Islet of Langerhans (tissue), 1 donor: ENCODE results near the gene IL3.

Experiments used
- FAIRE-seq: peaks from one replicate; lab custom pipeline; 2011; peaks lifted over from hg19 to GRCh38; lab: Jason Lieb, UNC

The IL3 gene

DNA sequence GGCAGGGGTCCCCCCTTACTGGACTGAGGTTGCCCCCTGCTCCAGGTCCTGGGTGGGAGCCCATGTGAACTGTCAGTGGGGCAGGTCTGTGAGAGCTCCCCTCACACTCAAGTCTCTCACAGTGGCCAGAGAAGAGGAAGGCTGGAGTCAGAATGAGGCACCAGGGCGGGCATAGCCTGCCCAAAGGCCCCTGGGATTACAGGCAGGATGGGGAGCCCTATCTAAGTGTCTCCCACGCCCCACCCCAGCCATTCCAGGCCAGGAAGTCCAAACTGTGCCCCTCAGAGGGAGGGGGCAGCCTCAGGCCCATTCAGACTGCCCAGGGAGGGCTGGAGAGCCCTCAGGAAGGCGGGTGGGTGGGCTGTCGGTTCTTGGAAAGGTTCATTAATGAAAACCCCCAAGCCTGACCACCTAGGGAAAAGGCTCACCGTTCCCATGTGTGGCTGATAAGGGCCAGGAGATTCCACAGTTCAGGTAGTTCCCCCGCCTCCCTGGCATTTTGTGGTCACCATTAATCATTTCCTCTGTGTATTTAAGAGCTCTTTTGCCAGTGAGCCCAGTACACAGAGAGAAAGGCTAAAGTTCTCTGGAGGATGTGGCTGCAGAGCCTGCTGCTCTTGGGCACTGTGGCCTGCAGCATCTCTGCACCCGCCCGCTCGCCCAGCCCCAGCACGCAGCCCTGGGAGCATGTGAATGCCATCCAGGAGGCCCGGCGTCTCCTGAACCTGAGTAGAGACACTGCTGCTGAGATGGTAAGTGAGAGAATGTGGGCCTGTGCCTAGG lies 13.0 kb downstream of the IL3 start, which contains the start of gene CSF2:
TSS of gene CSF2 (plus strand) at position 559 of the 783 bp plus-strand sequence. CDS start at position 594, 35 bp downstream.
- FAIRE-seq, result no peak

DNA sequence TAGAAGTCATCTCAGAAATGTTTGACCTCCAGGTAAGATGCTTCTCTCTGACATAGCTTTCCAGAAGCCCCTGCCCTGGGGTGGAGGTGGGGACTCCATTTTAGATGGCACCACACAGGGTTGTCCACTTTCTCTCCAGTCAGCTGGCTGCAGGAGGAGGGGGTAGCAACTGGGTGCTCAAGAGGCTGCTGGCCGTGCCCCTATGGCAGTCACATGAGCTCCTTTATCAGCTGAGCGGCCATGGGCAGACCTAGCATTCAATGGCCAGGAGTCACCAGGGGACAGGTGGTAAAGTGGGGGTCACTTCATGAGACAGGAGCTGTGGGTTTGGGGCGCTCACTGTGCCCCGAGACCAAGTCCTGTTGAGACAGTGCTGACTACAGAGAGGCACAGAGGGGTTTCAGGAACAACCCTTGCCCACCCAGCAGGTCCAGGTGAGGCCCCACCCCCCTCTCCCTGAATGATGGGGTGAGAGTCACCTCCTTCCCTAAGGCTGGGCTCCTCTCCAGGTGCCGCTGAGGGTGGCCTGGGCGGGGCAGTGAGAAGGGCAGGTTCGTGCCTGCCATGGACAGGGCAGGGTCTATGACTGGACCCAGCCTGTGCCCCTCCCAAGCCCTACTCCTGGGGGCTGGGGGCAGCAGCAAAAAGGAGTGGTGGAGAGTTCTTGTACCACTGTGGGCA lies 13.8 kb downstream of the IL3 start:
- no peak for FAIRE-seq

DNA sequence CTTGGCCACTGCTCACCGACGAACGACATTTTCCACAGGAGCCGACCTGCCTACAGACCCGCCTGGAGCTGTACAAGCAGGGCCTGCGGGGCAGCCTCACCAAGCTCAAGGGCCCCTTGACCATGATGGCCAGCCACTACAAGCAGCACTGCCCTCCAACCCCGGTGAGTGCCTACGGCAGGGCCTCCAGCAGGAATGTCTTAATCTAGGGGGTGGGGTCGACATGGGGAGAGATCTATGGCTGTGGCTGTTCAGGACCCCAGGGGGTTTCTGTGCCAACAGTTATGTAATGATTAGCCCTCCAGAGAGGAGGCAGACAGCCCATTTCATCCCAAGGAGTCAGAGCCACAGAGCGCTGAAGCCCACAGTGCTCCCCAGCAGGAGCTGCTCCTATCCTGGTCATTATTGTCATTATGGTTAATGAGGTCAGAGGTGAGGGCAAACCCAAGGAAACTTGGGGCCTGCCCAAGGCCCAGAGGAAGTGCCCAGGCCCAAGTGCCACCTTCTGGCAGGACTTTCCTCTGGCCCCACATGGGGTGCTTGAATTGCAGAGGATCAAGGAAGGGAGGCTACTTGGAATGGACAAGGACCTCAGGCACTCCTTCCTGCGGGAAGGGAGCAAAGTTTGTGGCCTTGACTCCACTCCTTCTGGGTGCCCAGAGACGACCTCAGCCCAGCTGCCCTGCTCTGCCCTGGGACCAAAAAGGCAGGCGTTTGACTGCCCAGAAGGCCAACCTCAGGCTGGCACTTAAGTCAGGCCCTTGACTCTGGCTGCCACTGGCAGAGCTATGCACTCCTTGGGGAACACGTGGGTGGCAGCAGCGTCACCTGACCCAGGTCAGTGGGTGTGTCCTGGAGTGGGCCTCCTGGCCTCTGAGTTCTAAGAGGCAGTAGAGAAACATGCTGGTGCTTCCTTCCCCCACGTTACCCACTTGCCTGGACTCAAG lies 14.6 kb downstream of the IL3 start:
- no peak for FAIRE-seq

- FAIRE-seq, result no peak
Observed at GRCh38 chr5:132075719-132076077, 15.2 kb downstream of the IL3 start.

DNA sequence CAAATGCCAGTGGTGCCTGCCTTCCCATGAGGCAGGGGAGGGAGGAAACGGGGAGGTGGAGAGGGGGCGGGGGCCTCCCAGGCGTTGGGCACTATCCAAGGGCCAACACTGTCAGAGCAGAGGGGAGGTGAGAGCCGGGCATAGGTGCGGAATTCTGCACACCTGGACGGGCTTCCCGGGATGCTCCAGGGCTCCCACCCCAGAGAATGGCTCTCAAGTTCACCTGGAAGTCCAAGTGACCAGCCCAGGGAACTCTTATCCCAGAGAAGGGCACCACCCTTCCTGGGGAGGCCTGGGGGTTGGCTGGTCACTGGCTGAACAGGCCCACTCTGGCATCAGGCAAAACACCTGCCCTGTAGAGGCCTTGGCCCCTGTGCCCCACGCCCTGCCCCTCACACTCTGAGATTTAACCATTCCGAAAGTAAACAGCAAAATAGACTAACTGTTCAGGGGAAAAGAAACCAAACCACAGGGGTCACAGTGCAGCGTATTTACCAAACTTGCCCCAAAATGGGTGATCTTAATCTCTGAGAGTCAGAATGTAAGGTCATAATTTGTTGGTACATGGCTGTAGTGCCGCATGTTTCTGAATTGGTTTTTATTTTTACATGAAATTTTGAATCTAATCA lies 15.9 kb downstream of the IL3 start:
- FAIRE-seq, result no peak

GRCh38 chr5:132076983-132077382 lies 16.5 kb downstream of the IL3 start:
- no peak for FAIRE-seq

- no peak for FAIRE-seq
Observed at GRCh38 chr5:132079081-132079480, 18.6 kb downstream of the IL3 start.

- FAIRE-seq, result no peak
Observed at GRCh38 chr5:132079619-132080018, 19.2 kb downstream of the IL3 start.

DNA sequence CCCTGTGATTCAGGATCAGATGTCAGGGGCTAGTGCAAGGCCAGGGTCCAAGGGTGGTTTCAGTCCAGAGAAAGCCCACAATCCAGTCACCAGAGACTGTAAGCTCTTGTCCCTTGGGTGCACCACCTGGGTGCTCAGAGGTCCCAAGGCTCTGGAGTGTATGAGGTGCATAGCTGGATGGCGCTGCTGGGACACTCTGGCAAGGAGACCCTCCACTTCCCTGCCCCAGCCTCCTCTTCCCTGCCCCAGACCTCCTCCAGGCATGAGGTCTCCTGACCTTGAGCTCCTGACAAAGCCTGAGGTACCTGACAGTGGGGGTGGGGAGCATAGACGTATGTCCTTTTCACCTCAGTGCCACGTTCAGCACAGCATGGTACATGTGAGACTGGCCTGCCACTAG lies 20.1 kb downstream of the IL3 start:
- no peak for FAIRE-seq

DNA sequence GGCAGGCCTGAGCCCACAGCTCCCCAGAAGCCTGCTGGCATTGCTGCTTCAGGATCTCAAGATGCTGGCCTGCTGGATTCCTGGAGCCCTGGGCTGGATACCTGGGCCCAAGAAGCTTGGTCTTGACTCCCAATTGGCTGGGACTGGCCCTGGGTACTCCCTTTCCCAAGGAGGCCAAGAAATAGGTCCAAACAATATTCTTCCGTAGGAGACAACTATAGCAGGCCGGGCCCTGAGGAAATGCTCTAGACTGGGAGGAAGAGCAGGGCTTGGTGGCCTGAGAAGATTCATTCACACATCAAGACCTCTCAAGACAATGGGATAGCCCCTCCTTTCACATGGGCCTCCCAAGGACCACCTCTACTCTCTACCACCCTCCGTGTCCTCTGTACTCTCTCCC lies 21.0 kb downstream of the IL3 start:
- no peak for FAIRE-seq

GRCh38 chr5:132082329-132083023 lies 22.0 kb downstream of the IL3 start:
- no peak for FAIRE-seq

- no peak for FAIRE-seq
Observed at GRCh38 chr5:132083071-132083678, 22.7 kb downstream of the IL3 start.

- FAIRE-seq, result no peak
Observed at GRCh38 chr5:132085686-132086085, 25.2 kb downstream of the IL3 start.

DNA sequence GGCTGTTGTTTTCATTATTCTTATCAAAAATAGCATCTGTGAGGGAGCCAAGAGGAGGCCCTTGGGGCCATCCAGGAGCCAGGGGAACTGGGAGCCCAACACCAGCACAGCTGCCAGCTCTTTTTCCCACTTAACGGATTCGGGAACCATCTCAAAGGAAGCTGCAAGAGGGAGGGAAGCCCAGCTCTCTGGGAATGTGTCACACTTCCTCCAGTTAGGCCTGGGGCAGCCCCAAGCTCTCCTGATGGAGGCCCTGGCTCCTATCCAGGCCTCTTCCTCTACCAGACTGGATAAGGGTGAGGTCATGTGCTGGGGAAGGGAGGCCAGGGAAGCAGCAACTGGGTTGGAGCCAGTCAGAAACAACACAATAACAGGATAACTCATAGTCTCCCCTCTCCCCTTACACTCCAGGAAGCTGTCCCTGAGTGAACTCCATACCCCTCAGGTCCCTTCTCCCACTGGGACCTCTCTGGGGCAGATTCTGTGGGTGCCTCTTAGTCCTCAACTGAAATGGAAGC lies 25.9 kb downstream of the IL3 start:
- no peak for FAIRE-seq

- FAIRE-seq, result no peak
Observed at GRCh38 chr5:132087176-132087575, 26.7 kb downstream of the IL3 start.

GRCh38 chr5:132087661-132088060 lies 27.2 kb downstream of the IL3 start:
- no peak for FAIRE-seq

GRCh38 chr5:132089363-132089762 lies 28.9 kb downstream of the IL3 start:
- FAIRE-seq, result no peak

GRCh38 chr5:132090107-132090506 lies 29.7 kb downstream of the IL3 start:
- FAIRE-seq, result no peak

GRCh38 chr5:132093271-132093670 lies 32.8 kb downstream of the IL3 start:
- no peak for FAIRE-seq

- no peak for FAIRE-seq
Observed at GRCh38 chr5:132094393-132095076, 34.1 kb downstream of the IL3 start.

GRCh38 chr5:132095077-132095410 lies 34.6 kb downstream of the IL3 start:
- no peak for FAIRE-seq
